GM18909 (cell line): ENCODE measurements around the gene MSANTD1.

Experiments
- ATAC-seq: cut with Tn5 transposase; IDR thresholded peaks from one replicate; pipeline ENCODE4 v1.9.1; 2021; ENCODE audit warnings: mild to moderate bottlenecking; ENCODE audit not compliant: unreplicated experiment, poor library complexity

The MSANTD1 gene

DNA sequence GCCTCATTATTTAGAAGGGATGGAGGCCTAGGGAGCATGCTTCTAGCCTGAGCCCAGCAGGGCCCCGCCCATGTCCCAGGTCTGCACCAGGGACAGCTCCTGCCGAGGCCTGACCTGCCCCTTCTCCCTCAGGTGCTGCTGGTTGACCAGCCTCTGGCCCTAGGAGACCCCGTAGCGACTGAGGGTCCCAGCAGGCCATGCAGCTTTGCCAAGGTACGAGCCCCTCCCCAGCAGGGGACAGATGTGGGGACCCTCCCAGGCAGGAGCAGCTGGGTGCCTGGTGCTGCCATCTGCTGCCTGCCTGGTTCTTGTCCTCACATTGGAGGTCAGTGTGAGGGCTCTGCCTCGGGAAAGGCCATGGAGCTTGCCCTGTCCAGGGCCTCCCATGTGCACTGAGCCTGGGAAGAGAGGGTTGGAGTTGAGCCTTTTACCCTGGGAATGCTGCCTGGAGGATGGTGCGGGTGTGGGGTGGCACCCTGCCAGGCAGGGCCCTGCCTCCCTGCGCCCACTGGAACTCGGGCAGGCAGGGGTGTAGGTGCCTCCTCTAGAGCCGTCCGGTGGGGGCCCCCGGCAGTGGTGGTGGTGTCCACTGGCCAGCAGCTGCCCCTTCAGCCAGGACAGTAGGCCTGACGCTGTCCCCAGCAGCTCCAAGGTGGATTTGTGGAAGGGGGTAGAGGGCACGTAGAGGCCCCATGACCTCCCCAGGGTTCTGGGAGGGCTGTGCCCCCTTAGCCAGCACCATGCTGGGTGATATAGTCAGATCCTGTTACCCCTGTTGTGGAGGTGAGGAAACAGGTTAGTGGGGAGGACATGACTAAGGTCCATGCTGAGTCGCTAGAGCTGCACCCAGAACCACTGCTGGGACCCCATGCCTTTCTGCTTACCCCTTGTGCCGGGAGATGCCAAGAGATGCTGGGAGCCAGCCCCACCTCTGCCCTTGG, 2.2 kb upstream of the MSANTD1 start:
- ATAC-seq, result no peak

DNA sequence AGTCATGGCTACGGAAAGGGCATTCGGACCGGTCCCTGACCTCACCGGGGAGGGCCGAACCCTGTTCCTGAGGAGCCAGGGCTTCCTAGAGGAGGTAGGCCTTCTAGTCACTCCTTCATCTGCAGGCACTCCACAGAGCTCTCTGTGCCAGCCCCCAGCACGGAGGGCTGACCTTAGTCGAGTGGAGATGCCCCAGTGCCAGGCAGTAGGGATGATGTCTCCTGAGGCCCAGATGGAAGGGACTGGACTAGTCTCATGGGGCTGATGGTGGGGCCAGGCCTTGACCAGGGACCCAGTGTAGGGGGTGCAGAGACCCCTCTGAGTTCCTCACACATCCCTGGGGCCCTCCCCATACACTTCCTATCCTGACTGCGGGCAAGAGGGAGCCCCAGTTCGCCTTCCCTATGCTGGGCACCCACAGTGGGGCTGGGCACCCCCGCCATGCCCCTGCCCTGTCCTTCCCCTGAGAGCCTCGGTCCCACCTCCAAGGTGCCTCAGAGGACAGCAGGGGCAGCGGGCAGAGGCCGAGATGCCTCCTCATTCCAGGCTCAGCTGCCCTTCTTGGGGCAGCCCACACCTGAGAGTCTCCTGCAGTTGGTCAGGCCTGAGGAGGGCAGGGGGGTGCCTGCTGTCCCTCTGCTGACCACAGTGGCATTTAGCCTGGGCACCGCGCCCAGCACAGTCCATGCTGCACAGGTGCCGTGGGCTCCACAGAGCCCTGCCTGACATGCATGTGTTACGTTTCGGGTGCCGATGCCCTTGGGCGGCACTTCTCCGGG, 1.4 kb upstream of the MSANTD1 start:
- no peak for ATAC-seq

DNA sequence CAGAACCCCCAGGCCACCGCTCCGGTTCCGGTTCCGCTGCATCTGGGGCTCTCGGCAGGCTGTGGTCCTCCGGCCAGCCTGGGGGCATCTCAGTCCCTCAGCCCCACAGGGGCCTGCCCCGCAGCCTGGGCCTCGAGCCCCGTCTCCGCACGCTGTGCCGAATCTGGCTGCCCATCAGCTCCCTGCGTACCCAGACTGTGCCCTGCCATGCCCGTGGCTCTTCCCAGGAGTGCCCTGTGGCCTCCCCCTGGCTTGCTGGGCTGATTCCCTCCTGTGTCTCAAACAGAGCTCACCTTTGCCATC, 830 bp upstream of the MSANTD1 start:
- ATAC-seq, result no peak

DNA sequence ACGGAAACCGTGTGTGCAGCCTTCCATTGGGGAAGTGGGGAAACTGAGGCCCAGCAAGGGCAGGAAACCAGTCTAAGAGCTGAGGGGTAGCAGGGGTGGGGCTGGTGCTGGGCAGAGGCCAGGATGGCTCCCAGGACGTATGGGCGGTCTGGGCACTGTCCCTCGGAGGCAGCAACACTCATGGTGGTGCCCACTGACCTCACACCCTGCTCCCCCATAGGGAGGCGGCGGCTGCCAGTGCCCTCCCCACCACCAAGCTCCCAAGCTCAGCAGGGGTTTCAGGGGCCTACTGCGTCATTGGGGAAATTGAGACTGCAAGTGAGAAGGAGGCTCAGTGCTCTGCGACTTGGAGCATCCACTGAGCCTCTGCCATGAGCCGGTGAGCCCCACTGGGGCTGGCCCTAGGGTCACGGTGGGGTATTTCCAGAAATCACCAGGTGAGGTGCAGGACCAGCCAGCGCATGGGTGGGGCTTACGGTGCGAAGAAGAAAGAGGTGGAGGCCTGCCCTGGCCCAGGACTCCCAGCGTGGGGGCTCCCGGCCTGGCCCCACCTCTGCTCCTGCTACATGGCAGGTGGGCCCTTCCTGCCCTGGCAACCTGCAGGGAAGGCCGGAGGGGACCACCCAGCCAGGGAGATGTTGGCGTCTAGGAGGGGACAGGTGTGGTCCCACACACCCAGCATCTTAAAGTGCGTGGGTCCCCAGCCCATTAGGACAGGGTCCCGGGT, 915 bp downstream of the MSANTD1 start:
- no peak for ATAC-seq

DNA sequence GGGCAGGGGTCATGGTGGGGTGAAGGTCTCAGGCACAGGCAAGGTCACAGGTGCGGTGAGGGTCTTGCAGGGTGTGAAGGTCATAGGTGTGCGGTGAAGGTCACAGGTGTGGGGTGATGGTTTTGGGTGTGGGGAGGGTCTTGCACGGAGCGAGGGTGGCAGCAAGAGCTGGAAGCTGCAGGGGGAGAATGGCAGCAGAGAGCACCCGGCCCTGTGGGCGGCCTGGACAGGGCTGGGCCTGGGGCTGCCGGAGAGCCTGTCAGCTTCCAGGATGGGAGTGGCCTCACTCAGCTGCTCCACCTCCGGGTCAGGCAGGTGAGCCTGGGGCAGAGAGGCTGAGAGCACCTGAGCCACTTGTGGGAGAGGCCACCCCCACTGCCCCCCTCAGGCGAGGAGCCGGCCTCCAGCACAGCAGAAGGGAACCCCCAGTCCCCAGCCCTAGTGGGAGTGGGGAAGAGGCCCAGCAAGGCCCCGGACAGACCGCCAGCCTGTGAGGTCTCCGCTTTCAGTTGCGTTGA, 1.5 kb downstream of the MSANTD1 start:
- ATAC-seq, result no peak

DNA sequence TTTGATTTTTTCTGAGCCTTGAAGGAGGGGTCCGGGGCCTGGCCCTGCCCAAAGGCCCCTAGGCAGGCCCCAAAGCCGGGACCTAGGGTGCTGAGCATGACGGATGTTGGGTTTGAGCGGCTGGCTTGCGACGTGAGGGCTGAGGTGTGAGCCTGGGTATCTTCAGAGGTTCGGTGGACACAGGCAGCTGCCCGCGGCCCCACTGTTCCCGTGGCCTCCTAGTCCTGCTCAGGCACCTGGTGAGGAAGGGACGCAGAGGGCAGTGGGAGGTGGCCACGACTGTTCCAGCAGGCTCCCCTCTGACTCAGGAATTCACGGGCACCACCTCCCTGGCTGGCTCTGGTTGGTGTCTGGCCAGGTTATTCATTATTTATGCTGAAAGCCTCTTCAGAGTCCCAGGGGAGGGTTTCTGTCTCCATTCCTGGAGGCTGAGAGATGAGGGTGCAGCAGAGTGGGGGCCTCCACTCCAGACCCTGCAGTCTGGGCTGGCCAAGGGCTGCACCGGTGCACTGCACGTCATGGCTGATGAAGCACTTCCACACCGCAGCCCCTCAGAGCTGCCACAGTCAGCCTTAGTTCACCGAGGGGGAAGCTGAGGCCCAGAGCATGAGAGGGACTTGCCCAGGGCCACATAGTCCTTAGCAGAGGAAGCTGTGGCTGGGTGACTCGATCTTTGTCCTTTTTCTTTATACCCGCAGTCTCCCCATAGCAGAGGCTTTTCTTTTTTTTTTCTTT, 2.2 kb downstream of the MSANTD1 start:
- ATAC-seq, result no peak

DNA sequence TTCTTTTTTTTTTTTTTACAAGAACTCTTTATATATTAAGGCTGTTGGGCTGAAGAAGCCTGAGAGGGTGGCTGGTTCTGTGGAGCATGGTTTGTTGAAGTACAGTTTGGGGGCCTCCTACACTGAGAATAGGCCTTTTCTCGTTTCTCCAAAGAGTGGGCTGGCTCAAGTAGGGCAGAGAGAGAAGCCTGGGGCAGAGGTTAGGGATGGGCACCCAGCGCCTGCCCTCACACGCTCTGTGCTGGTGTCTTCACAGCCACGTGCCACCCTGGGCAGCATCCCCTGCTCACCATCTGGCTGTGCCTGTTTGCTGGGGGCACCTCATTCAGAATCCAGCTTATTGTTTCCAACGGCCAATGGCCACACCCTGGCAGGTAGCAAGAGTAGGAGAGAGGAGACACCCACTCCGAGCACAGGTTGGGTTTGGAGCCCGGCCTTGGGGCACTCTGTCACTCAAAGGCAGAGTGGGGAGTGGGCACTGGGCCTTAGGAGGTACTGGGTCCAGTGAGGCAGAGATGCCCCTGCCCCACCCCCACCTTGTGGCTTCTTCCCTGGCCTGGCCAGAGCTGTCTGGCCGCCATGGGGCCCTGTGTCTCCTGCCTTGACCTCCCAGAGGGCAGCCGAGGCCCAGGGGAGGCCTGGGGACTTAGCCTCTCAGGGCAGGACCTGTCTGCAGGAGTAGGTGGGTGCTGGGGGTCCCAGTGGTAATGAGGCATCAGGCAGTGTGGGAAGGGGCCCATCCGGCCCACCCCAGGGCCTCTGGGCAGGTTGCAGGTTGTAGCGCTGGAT, 2.9 kb downstream of the MSANTD1 start:
- ATAC-seq, result no peak

DNA sequence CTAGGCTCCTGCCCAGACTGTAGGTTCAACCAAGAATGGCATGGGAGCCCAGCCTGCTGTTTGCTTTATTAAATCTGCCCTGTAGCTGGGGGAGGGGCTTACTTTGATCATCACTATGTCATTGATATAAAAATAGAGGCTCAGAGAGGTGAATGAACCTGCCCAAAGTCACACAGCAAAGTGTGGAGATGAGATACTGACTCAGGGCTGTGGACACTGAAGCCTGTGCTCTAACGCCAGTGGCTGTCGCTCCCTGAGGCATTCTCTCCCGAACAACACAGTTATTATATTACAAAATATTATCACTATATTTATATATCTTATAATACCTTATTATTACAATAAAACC, 3.5 kb downstream of the MSANTD1 start:
- ATAC-seq, result no peak

DNA sequence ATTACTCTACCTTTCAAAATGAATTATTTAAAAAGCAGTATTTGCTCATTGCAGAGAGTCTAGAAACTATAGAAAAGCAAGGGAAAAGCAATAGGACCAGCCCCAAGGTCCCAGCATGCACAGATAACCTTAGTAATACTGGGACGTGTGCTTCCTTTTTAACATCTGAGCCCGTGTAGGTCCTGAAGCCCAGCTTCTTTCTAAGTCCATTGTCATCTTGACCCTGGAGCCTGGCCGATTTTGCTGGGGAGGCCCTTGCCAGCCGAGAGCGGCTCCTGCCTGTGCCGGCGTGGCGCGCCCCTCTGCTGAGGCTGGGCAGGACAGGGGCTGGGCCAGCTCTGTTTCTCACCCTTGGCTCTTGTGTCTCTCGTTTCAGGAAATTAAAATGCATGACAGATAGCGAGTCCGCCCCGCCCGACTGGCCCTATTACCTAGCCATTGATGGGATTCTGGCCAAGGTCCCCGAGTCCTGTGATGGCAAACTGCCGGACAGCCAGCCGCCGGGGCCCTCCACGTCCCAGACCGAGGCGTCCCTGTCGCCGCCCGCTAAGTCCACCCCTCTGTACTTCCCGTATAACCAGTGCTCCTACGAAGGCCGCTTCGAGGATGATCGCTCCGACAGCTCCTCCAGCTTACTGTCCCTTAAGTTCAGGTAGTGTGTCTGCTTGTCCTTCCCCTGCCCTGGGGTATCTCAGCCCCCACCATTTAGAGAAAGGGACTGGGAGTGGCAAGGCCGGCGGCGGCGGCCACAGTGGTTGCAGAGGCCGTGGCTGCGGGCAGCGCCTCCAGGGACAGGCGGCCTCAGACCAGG, 4.1 kb downstream of the MSANTD1 start:
- ATAC-seq, result no peak

DNA sequence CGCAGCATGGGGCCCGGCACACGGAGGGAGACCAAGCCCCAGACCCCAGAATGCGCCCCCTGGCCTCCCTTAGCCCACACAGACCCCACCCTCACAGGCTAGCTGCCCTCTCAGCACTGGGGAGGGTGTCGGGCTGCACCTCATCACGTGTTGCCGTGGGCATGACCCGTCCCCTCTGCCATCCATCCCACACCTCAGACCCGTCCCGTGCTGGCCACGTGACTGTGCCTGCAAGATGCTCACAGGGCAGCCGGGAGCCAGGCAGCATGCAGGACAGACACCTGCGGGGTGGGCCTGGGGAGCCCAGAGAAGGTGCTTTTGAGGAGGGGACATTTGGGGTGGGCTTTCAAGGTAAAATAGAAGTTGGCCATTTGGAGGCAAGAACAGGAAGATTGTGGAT, 4.8 kb downstream of the MSANTD1 start:
- no peak for ATAC-seq

DNA sequence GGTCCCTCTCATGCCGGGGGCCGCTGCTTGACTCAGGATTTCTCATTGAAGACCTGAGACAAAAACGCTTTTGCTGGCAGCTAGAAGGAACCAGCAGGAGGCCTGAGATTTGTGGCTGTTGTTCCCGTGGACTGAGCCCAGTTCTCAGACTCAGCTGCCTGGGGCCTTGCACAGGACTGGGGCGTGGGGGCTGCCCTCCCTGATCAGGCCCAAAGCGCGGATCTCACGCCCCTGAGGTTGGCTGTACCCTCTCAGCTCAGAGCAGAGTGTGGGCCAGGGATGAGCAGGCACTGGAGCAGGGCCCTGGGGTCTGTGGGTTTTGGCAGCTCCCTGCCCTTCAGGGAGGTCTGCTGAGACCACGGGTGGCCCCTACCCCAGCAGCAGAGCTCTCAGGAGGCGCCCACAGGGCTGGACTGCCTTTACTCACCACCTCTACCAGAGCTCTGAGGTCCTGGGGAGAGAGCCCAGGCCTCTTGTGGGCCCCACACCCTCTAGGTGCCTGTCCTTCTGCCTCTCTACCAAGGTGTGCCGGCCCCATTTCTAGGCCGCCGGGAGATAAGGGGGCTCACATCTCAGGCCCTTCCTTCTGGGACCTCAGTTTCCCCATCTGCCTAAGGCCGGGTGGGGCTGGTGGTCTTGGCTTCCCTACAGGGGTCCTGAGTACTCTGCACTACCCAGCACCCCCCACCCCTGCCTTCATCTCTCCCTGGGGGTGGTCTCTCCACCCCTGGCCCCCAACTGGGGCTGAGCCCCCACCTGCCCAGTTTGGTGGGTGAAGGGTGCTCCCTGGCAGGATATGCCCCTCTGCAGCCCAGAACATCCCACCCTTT, 5.6 kb downstream of the MSANTD1 start:
- ATAC-seq, result no peak

DNA sequence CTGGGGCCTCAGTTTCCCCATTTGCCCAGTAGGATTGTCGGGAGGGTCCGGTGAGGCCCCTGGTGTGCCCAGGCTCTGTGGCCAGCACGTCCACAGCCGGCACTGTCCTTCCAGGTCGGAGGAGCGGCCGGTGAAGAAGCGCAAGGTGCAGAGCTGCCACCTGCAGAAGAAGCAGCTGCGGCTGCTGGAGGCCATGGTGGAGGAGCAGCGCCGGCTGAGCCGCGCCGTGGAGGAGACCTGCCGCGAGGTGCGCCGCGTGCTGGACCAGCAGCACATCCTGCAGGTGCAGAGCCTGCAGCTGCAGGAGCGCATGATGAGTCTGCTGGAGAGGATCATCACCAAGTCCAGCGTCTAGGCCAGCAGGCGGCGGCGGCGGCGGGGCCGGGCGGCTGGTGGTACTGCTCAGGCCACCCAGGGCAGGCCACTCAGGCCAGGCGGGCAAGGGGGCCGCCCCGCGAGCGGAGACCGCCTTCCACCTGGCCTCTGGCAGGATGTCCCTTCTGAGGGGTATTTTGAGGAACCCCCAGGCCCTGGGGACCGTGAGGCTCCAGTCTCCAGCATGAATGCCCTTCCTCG, 6.7 kb downstream of the MSANTD1 start:
- ATAC-seq, result no peak

DNA sequence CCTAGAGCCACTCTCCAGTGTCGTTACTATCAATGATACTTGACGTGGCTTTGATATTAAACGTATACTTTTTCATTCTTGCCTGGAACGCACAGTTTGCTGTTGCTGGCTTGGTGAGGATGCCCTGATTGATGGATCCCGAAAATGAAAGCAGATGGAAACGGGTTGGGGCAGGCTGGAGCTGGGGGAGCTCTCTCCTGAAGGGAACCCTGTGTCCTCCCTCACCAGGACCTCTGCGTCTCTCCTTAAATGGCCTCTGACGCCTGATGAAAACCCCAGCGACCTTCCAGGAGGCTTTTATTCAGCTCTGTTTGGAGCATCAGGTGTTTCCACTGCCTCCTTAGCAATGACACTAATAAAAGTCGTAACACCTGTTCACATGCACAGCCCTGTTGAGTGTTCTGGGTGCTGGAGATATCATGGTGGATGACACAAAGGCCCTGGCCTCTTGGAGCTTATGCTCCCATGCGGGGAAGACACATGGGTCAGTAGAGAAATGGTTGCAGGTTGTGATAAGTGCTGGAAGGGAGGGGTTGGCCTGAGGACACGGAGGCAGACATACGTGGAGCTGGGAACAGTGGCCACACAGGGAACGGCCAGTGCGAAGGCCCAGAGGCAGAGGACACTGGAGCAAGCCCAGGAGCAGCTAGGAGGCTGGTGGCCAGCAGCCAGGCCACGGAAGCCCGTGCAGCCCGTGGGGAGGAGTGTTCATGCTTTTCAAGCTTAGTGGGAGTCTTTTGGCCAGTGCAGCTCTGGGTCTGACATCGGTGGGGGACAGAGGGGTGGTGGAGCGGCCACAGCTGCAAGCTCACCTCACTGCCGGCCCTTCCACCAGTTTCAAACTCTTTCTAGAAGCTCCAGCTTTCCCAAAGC, 7.5 kb downstream of the MSANTD1 start:
- no peak for ATAC-seq

DNA sequence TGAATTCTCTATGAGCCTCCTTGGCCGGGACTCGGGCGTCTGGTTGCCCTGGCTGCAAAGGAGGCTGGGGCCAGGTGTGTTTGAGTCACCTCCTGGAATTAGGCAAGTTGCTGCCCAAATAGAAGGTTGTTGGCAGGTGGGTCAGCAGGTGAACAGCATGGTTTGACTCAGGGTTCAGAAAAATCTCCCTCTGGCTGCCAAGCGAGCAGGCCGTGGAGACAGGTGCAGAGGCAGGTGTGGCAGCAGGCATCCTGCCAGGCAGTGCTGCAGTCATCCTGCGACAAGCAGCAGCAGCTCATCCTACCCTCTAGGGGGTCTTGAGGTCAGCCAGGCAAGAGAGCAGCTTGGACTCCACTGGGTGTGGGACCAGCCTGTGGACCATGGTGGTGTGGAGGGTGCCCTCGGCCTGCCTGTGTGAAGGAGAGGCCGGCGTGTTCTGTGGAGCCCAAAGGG, 8.2 kb downstream of the MSANTD1 start:
- no peak for ATAC-seq

DNA sequence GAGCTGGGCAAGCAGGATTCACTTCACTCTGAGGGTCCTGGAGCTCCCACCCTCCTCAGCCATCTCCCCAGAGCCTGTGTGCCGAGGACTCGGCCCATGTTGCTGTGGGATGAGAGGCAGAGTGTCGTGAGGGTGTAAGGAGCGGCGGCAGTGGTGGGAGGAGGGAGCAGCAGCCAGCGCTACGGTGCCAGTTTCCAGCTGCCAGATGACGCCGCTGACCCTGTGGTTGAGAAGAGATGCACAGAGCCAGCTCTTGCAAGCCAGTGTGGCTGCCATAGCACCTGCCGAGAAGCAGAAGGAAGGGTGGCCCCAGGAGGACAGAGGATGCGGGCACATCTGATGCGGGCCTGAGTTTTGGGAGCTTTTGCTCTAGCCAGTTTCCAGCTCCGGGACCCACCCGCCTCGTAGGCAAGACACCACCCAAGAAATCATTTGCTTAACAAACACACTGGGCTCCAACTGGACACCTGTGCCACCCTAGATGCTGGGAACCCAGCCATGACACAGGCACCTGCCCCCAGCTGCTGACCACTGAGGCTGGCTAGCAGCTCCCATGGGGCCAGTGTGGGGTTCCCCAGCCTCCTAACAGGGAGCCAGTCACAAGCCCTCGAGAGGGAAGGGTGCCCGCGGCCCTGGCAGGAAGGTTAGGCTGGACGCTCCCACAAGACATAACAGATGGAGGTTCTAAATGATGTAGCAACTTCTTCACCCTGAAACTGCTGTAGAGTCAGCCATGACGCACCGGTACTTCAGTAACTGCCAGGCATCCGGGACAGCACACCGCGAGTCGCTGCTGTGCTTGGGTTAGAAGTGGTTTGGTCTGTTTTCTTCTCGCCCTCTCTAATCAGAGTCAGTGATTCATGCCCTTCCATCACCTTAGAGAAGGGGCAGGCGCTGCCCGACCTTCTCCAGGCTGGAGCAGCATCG, 8.9 kb downstream of the MSANTD1 start:
- ATAC-seq, result no peak
